Stimulated activated CD4-positive, alpha-beta T cell treated with anti-CD3 and anti-CD28 coated beads, Interleukin-1b, Interleukin-23, amount 100 ng/mL, for 48 hours (primary cell): Measurements from ENCODE around the gene ZNF654.
A peak's percentile ranks its signal among the peaks of the same experiment; 100 is the strongest.
"Not testable (repeated sequence)": the region's sequence is repeated elsewhere in the genome, so short reads cannot be mapped to it uniquely, and the experiment has no call there.

ENCODE experiments used
- DNase-seq: peaks from one replicate; pipeline ENCODE4 v3.0.0-alpha.2; 2020

ZNF654 gene

DNA sequence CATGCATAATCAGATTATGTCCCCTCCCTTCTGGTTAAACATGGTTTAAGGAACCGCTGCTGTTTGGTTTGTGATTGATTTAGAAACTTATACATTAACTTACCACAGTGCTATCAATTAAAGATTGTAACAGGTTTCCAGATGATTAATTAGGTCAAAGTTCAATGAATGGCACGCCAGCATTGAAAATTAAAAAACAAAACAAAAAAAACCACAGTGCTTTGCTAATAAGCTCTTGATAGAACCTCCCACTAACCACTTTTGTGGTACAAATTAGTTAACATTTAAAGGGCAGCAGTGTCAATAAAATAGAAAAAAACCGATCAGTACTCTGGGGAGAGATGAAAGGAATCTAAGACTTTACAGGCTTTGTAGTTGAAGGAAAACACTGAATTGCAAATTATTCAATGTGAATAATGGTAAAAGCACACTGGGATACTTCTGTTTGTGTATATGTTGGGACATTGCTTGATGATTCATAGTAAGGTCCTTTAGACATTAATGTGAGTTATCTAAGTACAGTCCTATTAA, 83.1 kb downstream of the ZNF654 start:
- DNase-seq: no peak

DNA sequence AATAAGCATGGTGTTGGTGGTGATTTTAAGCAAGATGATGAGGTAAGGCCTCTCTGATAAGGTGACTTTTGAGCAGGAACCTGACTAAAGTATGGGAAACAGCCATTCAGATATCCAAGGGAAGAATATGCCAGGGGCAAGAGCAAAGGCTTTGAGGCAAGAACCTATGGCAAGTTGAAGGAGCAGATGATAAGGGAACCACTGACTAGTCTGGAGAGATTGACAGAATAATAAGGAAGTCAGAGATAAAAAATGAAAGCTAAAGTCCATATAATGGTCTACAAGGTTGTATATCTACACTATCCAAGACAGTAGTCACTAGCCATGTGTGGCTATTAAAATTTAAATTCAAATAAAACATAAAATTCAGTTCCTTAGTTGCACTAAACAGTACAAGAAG, 88.2 kb downstream of the ZNF654 start:
- DNase-seq: no peak

DNA sequence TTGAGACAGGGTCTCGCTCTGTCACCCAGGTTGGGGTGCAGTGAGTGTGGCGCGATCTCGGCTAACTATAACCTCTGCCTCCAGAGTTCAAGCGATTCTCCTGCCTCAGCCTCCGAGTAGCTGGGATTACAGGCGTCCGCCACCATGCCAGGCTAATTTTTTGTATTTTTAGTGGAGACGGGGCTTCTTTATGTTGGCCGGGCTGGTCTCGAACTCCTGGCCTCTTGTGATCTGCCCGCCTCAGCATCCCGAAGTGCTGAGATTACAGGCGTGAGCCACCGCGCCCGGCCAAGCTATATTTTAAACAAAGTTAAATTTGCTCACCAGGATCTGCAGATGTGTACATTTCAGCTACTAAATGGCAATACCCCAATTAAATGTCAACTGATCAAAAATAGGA, 89.6 kb downstream of the ZNF654 start:
- DNase-seq: no peak

DNA sequence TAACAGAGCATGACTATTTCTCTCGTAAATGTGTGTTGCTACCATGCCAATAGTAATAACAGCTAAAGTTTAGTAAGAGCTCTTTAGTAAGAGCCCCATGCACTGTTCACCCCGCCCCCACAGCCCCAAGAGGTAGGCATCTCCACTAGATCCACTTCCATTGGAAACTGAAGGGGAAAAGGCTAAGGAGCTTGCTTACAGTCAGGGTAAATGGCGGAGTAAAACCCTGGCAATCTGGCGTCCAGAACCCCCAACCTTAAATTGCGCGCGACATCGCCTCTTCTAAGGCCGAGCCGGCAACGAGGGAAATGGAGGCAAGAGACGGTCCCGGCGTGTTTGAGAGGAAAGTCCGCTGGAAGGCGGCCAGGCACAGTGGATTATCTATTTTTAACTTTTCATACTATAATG, 90.0 kb downstream of the ZNF654 start:
- DNase-seq: no peak

DNA sequence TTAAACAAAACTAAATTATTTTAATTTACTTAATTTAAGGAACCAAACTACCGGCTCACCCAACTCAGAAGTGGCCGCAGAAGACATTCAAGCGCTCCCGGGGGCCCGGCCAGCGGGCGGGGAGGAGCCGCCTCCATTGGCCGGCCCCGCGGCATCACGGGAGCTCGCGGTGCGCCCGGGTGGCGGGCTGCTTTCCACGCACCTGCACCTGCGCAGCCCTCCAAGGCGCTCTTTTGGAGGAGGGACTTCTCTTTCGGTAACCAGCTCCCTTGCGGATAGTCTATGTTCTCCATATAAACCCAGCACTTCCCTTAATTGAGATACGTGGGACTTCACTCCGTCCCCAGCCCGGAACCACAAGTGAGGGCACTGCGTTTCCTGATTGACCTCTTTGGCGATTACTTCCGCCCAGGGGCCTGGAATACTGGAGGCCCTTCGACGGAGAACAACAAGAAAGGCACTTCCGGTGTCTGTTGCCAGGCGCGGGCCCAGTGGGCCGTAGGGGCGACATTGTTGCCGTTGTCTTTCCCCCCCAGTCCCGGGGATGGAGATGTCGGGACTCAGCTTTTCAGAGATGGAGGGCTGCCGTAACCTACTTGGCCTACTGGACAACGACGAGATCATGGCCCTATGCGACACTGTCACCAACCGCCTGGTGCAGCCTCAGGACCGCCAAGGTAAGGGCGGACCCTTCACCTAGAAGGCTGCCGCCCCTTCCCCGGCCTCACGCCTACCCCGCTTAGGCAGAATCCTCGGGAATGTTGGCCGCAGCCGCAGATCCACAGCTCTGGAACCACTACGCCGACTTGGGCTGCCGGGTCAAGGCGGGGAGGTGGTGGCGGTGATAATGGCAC, 90.7 kb downstream of the ZNF654 start, which contains the start of gene C3orf38:
Gene C3orf38, plus strand, starts transcription at position 451 of the 854 bp plus-strand sequence. Its CDS starts 94 bp downstream, at position 545.
- DNase-seq: peak; percentile 85

DNA sequence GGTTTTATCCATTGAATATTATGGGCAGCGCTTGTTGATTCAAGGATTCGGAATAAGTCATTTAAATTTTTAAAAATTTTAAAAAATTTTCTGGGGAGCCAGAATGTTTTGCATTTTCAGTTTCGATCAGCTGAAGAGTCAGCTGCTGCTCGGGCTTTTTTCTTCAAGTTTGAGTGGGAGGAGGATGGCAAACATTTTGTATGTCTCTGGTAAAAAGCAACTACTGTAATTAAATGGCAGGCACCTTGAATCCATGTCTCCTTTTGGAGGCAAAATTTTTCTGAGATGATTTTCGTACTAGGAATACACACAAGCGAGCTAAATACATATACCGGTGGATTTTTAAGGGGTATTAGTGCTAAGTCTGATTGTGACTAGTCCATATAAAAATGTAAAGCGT, 91.3 kb downstream of the ZNF654 start:
- peak; percentile 10 for DNase-seq

DNA sequence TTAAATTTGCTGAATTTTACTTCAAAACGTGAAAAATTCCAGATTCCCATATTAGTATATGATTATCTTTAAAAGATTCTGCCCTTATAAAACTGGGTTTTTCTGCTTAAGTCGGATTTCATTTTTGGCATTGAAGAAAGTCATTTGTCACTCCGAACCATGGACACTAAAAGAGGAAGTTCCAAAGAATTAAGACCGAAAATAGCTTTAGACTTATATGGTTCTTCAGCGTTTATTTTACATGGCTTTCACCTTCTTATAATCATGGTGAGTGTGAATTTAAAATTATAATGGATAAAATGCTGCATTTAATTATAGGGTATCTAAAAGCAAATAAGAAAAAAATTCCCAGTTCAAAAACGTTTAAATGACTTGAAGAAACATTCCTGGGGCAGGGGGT, 91.8 kb downstream of the ZNF654 start:
- DNase-seq: no peak

DNA sequence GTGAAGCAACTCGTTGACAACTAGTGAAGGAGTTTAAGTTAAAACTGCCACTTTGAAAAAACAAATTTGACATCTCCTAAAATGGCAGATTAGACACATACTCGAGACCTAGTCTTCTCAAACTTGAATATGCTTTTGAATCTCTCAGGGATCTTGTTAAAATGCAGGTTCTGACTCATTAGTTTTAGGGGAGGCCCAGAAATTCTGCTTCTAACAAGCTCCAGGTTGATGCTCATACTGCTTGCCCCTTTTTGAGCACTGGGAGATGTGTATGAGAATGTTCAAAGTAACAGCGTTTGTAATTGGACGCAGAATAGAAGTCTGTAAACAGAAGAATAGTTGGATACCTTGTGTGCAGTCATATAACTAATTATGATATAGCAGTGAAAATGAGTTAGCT, 92.3 kb downstream of the ZNF654 start:
- no peak for DNase-seq

DNA sequence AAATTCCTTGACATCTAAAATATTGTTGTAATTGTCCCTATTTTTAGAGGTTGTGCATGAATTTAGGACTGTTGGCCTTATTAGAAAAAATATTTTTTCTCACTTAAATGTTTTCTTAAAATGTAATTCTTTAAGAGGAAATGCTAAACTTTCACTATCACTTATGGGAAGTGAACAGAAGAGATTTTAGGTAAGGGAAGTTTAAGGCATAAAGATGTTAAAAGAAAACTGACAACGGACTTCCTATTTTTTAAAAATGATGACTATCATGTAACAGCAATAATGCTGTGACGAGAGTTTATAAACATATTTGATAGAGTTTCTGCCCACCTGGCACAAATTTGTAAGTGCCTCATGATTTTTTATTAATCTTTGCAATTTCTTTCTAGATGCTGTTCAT, 93.8 kb downstream of the ZNF654 start:
- no peak for DNase-seq

DNA sequence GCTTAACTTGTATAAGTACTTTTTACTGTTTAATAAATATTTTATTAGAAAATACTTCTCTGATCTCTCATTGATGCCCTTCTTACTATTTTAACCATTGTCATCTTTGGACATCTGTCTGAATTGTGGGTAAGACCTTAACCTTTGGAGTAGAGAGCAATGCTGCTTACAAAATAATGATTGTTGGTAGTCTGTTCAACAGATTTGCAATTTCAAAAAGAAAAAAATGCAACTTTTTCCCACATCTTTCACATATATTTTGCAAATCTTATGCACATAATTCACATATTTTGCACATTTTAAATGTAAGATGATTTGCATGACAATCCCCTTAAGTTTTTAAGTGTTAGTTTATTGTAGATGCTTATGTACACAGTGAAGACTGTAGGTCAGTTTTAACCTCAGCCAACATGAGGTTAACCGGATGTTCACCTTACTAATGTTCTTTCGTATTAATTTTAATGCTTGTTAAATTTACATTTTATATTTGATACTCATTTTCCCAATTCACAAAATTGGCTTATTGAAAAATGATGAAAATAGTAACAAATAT, 107.4 kb downstream of the ZNF654 start:
- DNase-seq: no peak

DNA sequence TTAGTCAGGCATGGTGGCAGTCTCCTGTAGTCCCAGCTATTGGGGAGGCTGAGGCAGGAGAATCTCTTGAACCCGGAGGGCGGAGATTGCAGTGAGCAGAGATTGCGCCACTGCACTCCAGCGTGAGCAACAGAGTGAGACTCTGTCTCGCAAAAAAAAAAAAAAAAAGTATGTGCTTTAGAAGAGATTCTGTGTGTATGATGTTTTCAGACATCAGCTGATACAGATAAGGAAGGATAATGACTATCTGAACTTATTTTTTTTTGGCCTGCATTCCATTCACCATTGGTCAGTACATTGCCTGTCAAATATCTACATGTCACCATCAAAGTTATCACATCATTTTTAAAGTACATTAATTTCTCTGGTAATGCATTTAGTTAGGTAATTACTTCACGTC, 108.1 kb downstream of the ZNF654 start:
- DNase-seq: no peak

DNA sequence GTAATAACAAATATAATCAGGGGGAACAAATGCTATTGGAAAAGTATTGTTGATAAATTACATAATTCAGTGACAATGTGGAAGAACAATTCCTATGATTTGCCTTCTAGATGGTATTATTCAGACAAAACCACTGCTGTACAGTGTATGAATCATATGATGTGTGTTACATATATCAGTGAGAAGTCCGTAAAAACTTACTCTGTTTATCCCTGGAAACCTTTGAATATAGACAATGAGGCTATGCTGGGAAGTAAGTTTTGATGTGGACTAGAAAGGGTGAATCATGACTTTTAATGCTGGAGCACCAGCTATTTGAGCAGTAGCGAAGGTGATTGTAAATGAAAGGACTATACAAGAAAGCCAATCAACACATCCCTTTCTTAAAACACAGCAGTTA, 108.6 kb downstream of the ZNF654 start:
- no peak for DNase-seq

DNA sequence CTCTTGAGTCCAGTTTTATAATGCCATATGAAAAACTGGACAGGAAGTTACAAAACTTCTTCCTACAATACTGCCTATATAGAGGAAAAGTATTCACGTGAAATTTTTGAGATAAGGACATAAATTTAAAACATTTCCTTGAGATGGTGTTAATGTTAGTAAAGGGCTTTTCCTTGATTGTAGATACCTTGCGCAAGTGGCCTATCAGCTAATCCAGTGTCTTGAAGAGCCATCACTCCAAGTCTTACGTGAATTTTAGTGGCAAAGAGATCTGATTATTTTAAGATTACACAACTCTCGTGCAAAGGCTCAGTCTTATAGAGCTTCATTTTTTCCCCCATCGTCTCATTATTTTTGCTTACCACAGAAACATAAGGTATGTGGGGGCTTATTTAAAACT, 109.1 kb downstream of the ZNF654 start:
- no peak for DNase-seq

DNA sequence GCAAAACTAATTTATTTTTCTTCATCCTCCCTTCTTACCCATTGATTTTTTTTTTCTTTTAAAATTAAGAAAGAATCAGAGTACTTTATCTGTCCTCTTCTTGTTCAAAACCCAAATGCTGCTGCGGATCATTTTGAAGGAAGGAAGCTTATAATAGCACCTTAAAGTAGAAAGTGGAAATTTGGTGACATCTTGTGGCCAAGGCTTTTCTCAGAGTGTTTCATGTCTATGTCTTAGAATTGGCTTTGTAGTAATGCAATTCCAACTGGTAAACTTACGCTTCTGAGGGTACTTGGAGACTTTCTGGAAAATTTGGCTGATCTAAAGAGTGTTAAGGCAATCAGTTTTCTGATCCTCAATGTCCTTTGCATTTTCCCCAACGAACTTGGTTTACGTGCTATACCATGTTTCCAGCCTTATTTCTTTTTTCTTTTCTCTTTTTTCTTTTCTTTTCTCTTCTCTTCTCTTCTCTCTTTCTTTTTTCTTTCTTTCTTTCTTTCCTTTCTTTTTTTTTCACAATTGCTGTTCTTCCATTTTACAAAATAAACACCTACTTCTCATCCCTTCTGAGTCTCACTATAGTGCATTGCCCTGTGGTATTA, 121.4 kb downstream of the ZNF654 start:
- DNase-seq: no peak

DNA sequence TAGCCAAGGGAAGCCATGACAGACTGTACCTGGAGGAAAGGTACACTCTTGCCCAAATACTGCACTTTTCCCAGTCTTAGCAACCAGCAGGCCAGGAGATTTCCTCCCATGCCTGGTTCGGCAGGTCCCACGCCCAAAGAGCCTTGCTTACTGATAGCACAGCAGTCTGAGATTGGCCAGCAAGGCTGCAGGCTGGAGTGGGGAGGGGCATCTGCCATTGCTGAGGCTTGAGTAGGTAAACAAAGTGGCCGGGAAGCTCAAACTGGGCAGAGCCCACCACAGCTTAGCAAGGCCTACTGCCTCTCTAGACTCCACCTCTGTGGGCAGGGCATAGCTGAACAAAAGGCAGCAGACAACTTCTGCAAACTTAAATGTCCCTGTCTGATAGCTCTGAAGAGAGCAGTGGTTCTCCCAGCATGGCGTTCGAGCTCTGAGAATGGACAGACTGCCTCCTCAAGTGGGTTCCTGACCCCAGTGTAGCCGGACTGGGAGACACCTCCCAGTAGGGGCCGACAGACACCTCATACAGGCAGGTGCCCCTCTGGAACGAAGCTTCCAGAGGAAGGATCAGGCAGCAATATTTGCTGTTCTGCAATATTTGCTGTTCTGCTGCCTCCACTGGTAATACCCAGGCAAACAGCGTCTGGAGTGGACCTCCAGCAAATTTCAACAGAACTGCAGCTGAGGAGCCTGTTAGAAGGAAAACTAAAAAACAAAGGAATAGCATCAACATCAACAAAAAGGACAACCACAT, 123.3 kb downstream of the ZNF654 start:
- not testable (repeated sequence) for DNase-seq

DNA sequence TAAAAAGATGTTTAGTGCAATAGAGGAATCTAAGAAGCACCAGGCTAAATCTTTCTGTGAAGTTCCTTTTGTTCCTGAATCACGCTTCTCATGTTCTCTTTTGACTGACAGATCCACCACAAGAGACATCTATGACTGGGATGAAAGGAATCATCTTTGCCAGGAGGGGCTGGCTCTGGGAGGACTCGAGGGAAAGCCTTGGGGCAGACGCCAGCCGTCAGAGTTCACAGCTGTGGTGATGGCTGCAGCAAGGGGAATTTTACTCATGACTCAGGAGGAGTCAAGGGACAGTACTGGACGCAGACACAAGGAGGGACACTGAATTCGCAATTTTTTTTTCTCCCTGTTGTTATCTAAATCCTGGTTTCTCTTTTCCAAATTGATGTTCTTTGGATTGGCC, 129.4 kb downstream of the ZNF654 start:
- no peak for DNase-seq

DNA sequence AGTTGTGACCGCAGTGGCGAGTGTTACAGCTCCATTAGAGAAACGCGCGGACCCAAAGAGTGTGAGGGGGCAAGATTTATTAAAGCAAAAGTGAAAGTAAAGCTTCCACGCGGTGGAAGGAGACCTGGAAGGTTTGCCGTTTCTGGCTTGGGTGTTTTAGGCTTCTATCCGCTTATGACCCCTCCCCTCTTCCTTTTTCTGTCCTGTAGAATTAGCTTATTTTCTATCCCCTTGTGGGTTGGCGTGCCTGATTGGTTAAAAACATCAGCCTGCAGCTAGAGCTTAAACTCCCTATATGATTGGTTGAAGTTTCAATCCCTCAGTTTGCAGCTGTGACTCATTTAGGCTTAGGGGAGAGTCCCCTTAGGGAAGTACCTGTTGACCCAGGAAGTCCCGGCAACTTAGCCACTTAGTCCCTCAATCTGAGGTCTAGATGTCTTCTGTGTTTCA, 130.3 kb downstream of the ZNF654 start:
- no peak for DNase-seq

DNA sequence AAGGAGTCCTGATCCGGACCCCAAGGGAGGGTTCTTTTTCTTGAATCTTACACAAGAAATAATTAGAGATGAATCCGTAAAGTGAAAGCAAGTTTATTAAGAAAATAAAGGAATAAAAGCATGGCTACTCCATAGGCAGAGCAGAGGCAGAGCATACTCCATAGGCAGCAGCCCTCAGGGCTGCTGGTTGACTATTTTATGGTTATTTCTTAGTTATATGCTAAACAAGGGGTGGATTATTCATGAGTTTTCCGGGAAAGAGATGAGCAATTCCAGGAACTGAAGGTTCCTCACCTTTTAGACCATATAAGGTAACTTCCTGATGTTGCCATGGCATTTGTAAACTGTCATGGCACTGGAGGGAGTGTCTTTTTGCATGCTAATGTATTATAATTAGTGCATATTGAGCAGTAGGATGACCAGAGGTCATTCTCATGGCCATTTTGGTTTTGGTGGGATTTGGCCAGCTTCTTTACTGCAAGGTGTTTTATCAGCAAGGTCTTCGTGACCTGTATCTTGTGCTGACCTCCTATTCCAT, 132.9 kb downstream of the ZNF654 start:
- no peak for DNase-seq

DNA sequence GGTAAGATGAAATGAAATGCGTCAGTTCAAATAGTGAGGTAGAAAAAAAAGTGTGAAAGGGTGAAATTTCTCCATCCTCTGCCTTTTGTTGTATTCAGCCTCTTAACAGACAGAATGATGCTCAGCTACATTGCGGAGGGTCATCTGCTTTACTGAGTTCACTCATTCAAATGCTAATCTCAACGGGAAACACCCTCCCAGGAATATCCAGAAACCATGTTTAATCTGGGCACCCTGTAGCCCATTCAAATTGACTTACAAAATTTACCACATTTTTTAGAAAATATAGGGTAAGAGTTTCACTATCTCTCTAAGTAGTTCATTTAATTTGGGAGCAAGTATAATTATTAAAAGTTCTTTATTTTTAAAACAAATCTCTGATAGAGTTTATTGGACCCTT, 133.6 kb downstream of the ZNF654 start:
- DNase-seq: no peak
